ENCODE results near the gene POU2F1. TPM values are rescaled to one million over a fixed set of nuclear protein-coding genes. Genes with fewer than 3 reads are reported as not detected.

Gene POU2F1
- total RNA-seq, 1 donor from 2014 or later: 7.2 TPM

DNA sequence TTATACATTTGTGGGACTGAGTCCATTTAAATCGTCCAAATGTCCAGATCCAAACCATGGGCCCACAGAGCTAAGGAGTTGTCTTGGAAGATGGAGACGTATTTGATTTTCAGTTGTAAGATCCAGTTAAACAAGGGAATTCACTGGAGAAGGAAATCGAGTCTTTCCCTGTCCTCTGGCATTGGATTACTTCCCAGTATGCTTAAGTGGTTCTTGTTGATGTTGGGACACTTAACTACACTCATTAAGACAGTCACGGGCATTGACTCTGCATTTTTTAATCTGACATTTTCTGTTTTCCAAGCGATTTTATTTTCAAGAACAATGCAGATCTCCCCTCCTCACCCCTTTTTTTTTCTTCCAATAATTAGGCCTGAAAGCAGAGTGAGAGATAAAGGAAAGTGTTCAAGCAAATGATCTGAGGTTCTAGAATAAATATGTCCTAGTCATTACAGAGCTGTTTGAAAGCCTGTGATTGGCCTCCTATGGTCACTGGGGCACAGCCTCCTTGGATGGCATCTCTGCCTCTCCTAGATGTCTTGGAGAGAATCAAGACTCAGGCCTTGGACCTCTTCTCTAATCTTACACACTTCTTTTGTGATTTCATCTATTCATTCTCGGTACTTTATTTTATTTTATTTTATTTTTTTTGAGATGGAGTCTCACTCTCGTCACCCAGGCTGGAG is 248.7 kb downstream of the POU2F1 start:
- TF ChIP-seq, protein P1, sequence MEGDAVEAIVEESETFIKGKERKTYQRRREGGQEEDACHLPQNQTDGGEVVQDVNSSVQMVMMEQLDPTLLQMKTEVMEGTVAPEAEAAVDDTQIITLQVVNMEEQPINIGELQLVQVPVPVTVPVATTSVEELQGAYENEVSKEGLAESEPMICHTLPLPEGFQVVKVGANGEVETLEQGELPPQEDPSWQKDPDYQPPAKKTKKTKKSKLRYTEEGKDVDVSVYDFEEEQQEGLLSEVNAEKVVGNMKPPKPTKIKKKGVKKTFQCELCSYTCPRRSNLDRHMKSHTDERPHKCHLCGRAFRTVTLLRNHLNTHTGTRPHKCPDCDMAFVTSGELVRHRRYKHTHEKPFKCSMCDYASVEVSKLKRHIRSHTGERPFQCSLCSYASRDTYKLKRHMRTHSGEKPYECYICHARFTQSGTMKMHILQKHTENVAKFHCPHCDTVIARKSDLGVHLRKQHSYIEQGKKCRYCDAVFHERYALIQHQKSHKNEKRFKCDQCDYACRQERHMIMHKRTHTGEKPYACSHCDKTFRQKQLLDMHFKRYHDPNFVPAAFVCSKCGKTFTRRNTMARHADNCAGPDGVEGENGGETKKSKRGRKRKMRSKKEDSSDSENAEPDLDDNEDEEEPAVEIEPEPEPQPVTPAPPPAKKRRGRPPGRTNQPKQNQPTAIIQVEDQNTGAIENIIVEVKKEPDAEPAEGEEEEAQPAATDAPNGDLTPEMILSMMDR (conservative IDR thresholded peaks at IDR 0.05; ENCODE audit: low read depth, low read length): no peak
- DNase-seq (ENCODE audit: low read depth): no peak
- no peak overlapping the region for H3K4me3 ChIP-seq (ENCODE audit: low read depth, low read length)

DNA sequence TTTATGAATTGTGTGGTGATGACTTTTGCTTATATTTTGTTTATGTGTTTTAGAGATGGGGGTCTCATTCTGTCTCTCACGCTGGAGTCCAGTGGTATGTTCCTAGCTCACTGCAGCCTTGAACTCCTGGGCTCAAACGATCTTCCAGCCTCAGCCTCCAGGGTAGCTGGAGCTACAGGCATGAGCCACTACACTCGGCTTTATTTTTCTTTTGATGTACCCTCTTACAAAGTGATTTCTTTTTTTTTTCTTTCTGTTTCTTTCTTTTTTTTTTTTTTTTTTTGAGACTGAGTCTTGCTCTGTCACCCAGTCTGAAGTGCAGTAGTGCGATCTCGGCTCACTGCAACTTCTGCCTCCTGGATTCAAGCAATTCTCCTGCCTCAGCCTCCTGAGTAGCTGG is 250.9 kb downstream of the POU2F1 start:
- DNase-seq (ENCODE audit: low read depth): no peak
- TF ChIP-seq, protein P1 (conservative IDR thresholded peaks at IDR 0.05; ENCODE audit: low read depth, low read length): no peak
- H3K4me3 ChIP-seq (ENCODE audit: low read depth, low read length): no peak overlapping the region

DNA sequence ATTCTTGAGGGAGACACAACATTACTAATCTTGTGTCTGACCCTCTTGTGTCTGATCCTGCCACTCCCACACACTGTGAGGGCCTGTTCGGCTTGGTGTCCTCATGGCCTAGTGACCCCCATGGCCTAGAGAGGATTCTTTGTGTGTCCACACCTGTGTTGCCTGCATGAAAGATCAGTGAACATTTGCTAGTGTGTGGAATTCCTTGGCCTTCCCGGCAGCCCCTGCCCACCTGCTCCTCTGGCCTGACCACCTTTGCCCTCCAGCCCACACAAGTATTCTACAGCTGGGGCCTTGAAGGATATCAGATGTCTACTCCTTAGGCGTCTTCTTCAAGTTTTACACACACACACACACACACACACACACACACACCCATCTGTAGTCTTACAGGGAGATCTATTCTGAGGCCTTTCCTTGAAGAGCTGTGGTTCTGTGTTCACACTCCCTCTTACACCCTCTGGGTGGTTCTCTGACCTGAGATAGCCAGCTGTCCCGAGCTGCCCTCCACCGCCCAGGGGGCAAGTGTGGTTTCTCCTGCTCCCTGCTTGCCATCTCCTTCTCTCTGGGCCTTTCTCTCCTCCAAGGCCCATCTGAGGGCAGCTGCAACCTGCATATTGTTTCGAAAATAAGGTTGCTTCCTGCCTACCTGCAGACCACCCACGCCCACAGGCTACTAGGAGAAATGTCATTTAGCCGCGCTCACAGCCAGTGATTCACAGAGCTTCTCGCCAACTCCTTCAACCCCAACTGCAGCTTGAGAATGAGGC is 252.3 kb downstream of the POU2F1 start:
- no peak overlapping the region for H3K4me3 ChIP-seq (ENCODE audit: low read depth, low read length)
- no peak for DNase-seq (ENCODE audit: low read depth)
- TF ChIP-seq, protein P1 (conservative IDR thresholded peaks at IDR 0.05; ENCODE audit: low read depth, low read length): no peak

DNA sequence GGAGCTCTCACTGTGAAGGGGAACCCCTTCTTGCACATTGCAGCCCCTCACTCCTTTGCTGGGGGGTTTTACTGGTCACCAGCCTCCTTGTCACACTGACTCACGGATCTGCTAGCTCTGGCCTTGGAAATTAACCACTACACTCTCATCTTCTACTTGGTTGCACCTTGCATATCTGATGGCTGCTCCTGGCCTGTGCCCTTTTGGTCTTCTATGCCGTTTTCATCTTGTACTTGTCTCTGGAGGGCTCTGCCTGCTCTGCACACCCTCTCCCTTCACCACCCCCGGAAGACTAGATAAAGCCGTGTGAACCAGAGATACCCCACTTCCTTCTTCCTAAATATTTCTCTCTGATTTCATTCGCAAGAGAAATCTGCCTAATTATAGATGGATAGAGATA is 253.1 kb downstream of the POU2F1 start:
- TF ChIP-seq, protein P1 (conservative IDR thresholded peaks at IDR 0.05; ENCODE audit: low read depth, low read length): no peak
- DNase-seq (ENCODE audit: low read depth): no peak

DNA sequence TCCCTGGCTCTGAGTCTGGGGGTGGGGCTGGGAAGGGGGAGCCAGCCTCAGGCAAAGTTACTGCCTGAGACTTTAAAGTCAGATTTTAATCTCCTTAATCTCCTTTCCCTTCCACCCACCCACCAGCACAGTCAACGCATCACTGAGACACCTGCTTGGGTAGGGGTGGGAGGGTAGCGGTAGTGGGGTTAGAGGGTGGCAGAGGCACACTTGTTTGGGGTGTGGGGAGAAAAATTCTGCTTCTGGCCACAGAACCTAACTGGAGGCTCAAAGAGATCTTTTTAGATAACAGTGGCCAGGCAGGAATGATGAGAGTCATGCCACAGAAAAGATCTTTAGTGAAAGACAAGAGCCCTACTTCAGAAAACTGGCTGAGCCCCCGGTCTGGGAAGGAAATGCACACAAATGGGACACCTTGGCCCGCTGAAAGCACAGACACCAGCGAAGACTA is 253.5 kb downstream of the POU2F1 start:
- no peak overlapping the region for H3K4me3 ChIP-seq (ENCODE audit: low read depth, low read length)
- no peak for DNase-seq (ENCODE audit: low read depth)
- TF ChIP-seq, protein P1 (conservative IDR thresholded peaks at IDR 0.05; ENCODE audit: low read depth, low read length): no peak

More for the DNA sequence above, 253.1 kb downstream of the POU2F1 start:
- H3K4me3 ChIP-seq (ENCODE audit: low read depth, low read length): no peak overlapping the region

DNA sequence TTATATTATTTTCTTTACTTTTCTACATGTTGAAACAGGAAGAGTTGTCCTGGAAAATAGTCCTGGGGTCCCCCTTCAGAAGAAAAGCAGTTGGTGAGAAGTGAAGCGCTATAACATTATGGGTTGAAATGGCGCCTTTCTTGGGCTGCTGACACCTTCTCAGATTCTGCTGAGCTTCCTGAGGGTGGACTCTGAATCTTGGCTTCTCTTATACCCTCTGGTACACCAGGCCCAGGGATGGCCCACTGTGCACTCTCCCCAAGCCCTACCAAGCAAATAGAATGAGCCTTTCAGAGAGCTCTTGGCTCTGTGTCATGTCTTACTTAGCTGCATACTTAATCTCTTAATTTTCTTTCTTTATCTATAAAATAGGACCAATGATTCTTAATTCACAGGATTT is 255.4 kb downstream of the POU2F1 start:
- no peak for DNase-seq (ENCODE audit: low read depth)
- TF ChIP-seq, protein P1 (conservative IDR thresholded peaks at IDR 0.05; ENCODE audit: low read depth, low read length): no peak
- H3K4me3 ChIP-seq (ENCODE audit: low read depth, low read length): no peak overlapping the region

Other genes starting within 250 kb of the POU2F1 start
- gene ILDR2, start 245.3 kb upstream of the POU2F1 start, total RNA-seq: 0.86 and 2.3 TPM in 2 replicates
- gene MAEL, start 231.6 kb upstream of the POU2F1 start, total RNA-seq: not detected in 2 replicates
- not detected in 2 replicates for gene GPA33, start 130.5 kb upstream of the POU2F1 start, total RNA-seq
- not detected in 2 replicates for gene STYXL2, start 126.8 kb upstream of the POU2F1 start, total RNA-seq